GM12878 (cell line): Measurements from ENCODE around the gene NUP210. TPM values are rescaled to one million over a fixed set of nuclear protein-coding genes. Genes with fewer than 3 reads are reported as not detected.

Experiments
- ATAC-seq: fragments of 200-7000 bp; cut with Tn5 transposase; 3 replicates; pipeline ENCODE4 v1.9.1; 2020; ENCODE audit warnings: mild to moderate bottlenecking, moderate library complexity
- BruUV-seq: library from RNA; stranded (reverse); fragments of 400-500 nt; replicated peaks from 2 replicates; lab custom pipeline; 2021; lab: Mats Ljungman, UMichigan
- CTCF ChIA-PET: fragments of 300-600 bp; sonication (Branson Sonifier 250); formaldehyde crosslinking; extraction: SDS; loops from one replicate; lab custom pipeline; 2021; ENCODE audit warnings: inconsistent platforms; lab: Yijun Ruan, JAX
- POLR2A ChIA-PET: fragments of 350-600 bp; formaldehyde crosslinking; extraction: SDS; loops from one replicate; lab custom pipeline; 2021; ENCODE audit warnings: inconsistent platforms; lab: Charles Lee
- RAD21 ChIA-PET: fragments of 300-600 bp; sonication (Branson Sonifier 250); formaldehyde crosslinking; loops from one replicate; lab custom pipeline; 2023; ENCODE audit warnings: antibody characterized with exemption; ENCODE audit not compliant: unreplicated experiment; lab: Charles Lee
- SMC1A ChIA-PET: fragments of 300-600 bp; sonication (Branson Sonifier 250); formaldehyde crosslinking; loops from one replicate; lab custom pipeline; 2023; ENCODE audit not compliant: unreplicated experiment, uncharacterized antibody; lab: Charles Lee
- DNase-seq: peaks from one replicate; pipeline ENCODE4 v3.0.0-alpha.2; 2011; ENCODE audit warnings: low read depth, low spot score
- FAIRE-seq: peaks from 3 replicates; lab custom pipeline; 2011; peaks lifted over from hg19 to GRCh38; lab: Jason Lieb, UNC
- H2AFZ ChIP-seq: 2 replicates; pipeline ENCODE4 v1.6.0; 2011; ENCODE audit warnings: low read depth, low read length, control low read depth; ENCODE audit not compliant: control insufficient read depth
- H3K27ac ChIP-seq: 2 replicates; pipeline ENCODE4 v1.5.1; 2011; ENCODE audit warnings: control low read depth; ENCODE audit not compliant: control insufficient read depth, insufficient read depth
- H3K27me3 ChIP-seq, 2 experiments: replicated peaks in 1 of 2; 2 replicates each; pipeline versions ENCODE4 v1.6.0 to v1.6.1; 2011; ENCODE audit warnings: low read length in 1 of 2; ENCODE audit not compliant: control insufficient read depth in 2 of 2, insufficient read depth in 2 of 2
- H3K36me3 ChIP-seq, 2 experiments: 2 replicates each; pipeline ENCODE4 v1.5.1; 2011; ENCODE audit warnings: low read length in 1 of 2; ENCODE audit not compliant: control insufficient read depth in 2 of 2, insufficient read depth in 2 of 2
- H3K4me1 ChIP-seq: 2 replicates; pipeline ENCODE4 v1.6.1; 2011; ENCODE audit warnings: mild to moderate bottlenecking, low read length, moderate library complexity, mixed read lengths; ENCODE audit not compliant: control insufficient read depth, insufficient read depth
- H3K4me2 ChIP-seq: 2 replicates; pipeline ENCODE4 v1.6.0; 2011; ENCODE audit warnings: control low read depth; ENCODE audit not compliant: control insufficient read depth, insufficient read depth
- H3K4me3 ChIP-seq: fragments of 200-600 bp; sonication (generic); 2 replicates; pipeline ENCODE4 v1.5.1; 2016
- H3K79me2 ChIP-seq: 2 replicates; pipeline ENCODE4 v1.6.0; 2011; ENCODE audit warnings: low read length; ENCODE audit not compliant: control insufficient read depth, insufficient read depth
- H3K9ac ChIP-seq: 2 replicates; pipeline ENCODE4 v1.8.0; 2011; ENCODE audit warnings: low read length, control low read depth, mixed read lengths; ENCODE audit not compliant: control insufficient read depth, insufficient read depth
- H3K9me3 ChIP-seq: replicated peaks from 3 replicates; pipeline ENCODE4 v1.5.1; 2011; ENCODE audit warnings: mild to moderate bottlenecking, low read length; ENCODE audit not compliant: control insufficient read depth, insufficient read depth
- H4K20me1 ChIP-seq: 2 replicates; pipeline ENCODE4 v1.6.0; 2011; ENCODE audit not compliant: control insufficient read depth, insufficient read depth
- DPF2 ChIP-seq: fragments of 450-650 bp; IDR thresholded peaks from 2 replicates; pipeline ENCODE4 v1.6.1; 2017; ENCODE audit warnings: mild to moderate bottlenecking
- EP300 ChIP-seq, 2 experiments: fragments of 150-350 bp in 1 of 2; IDR thresholded peaks; 2 replicates each; pipeline ENCODE4 v1.6.1; 2011 to 2012; ENCODE audit warnings: low read depth in 2 of 2, low read length in 2 of 2, borderline replicate concordance in 1 of 2, improper control_type of control experiment in 1 of 2, inconsistent platforms in 1 of 2; ENCODE audit not compliant: control insufficient read depth in 1 of 2
- EZH2 ChIP-seq: IDR thresholded peaks from 2 replicates; pipeline ENCODE4 v1.6.1; 2012; ENCODE audit warnings: low read depth, mild to moderate bottlenecking, control low read depth, inconsistent platforms, low read length, borderline replicate concordance; ENCODE audit not compliant: control insufficient read depth
- IKZF2 ChIP-seq, 2 experiments: fragments of 450-650 bp; IDR thresholded peaks; 2 replicates each; pipeline ENCODE4 v1.6.1; 2017; ENCODE audit warnings: mild to moderate bottlenecking in 2 of 2, moderate library complexity in 2 of 2
- MEF2A ChIP-seq: IDR thresholded peaks from 2 replicates; pipeline ENCODE4 v1.6.1; 2011; ENCODE audit warnings: low read depth, mild to moderate bottlenecking, low read length, moderate library complexity; ENCODE audit not compliant: insufficient read depth
- MXI1 ChIP-seq: fragments of 150-350 bp; IDR thresholded peaks from 2 replicates; pipeline ENCODE4 v1.6.1; 2011; ENCODE audit warnings: low read depth, mild to moderate bottlenecking, inconsistent platforms, low read length, improper control_type of control experiment
- NFYB ChIP-seq: IDR thresholded peaks from 2 replicates; pipeline ENCODE4 v1.6.1; 2011; ENCODE audit warnings: low read depth, mild to moderate bottlenecking, low read length, improper control_type of control experiment, moderate library complexity; ENCODE audit not compliant: insufficient read depth
- RAD21 ChIP-seq: IDR thresholded peaks from 2 replicates; pipeline ENCODE4 v1.6.1; 2011; ENCODE audit warnings: mild to moderate bottlenecking, low read depth, low read length, moderate library complexity; ENCODE audit not compliant: insufficient read depth
- SIN3A ChIP-seq: IDR thresholded peaks from 2 replicates; pipeline ENCODE4 v1.6.1; 2012; ENCODE audit warnings: low read depth, low read length, improper control_type of control experiment
- SP1 ChIP-seq: IDR thresholded peaks from one replicate; pipeline ENCODE4 v1.6.1; 2011; ENCODE audit warnings: low read depth, low read length
- SREBF1 ChIP-seq: IDR thresholded peaks from 2 replicates; pipeline ENCODE4 v1.6.1; 2012; ENCODE audit warnings: mild to moderate bottlenecking, low read length
- ZZZ3 ChIP-seq: IDR thresholded peaks from 2 replicates; pipeline ENCODE4 v1.6.1; 2011; ENCODE audit warnings: low read depth; ENCODE audit not compliant: control insufficient read depth, insufficient read length
- in situ Hi-C: fragments of 300-500 bp; cut with MboI; formaldehyde crosslinking; loops from 9 replicates; pipeline ENCODE4 v1.14.3; 2018; ENCODE audit warnings: mixed read lengths
- intact Hi-C: fragments of 100-400 bp; cut with micrococcal nuclease; formaldehyde crosslinking; loops from one replicate; pipeline ENCODE4 v1.14.2; 2022; ENCODE audit not compliant: unreplicated experiment
- polyA plus RNA-seq, 11 experiments: library from polyadenylated mRNA; depleted of rRNA in 4 of 11; unstranded in 6 of 11; stranded (reverse) in 5 of 11; fragments of >200 nt; fragmentation: Nextera tagmentation in 4 of 11; fragmentation: Illumina TruSeq in 1 of 11; extraction: Ambion mirVana in 4 of 11; extraction: Trizol in 1 of 11; gene quantifications; 1 replicate in 1 of 11; 2 replicates in 10 of 11; pipeline versions ENCODE4 v1.2.1 to v1.2.3, GENCODE V29; 2011 to 2016; ENCODE audit warnings: inconsistent platforms in 2 of 11, missing spikeins in 2 of 11, low read depth in 1 of 11
- total RNA-seq, 4 experiments: library from RNA; depleted of rRNA in 3 of 4; stranded (reverse); fragments of >200 nt in 3 of 4; fragmentation: Illumina TruSeq in 1 of 4; extraction: Trizol in 1 of 4; gene quantifications; 2 replicates each; pipeline versions ENCODE4 v1.2.1 to v1.2.3, GENCODE V29; 2013 to 2021
- TF ChIP-seq, protein P1 (sequence below): IDR thresholded peaks from 2 replicates; pipeline ENCODE4 v1.6.1; 2011; ENCODE audit warnings: borderline replicate concordance, low read depth, mild to moderate bottlenecking, moderate library complexity, mixed read lengths, low read length; ENCODE audit not compliant: insufficient read depth; ENCODE audit errors: extremely low read length
- TF ChIP-seq, protein P2 (sequence below): IDR thresholded peaks from 2 replicates; pipeline ENCODE4 v1.6.1; 2012; ENCODE audit warnings: low read depth, low read length, improper control_type of control experiment
- TF ChIP-seq, protein P3 (sequence below): fragments of 450-650 bp; IDR thresholded peaks from 2 replicates; pipeline ENCODE4 v1.6.1; 2017; ENCODE audit warnings: mild to moderate bottlenecking, moderate library complexity
- TF ChIP-seq, protein P4 (sequence below): fragments of 150-350 bp; IDR thresholded peaks from 2 replicates; pipeline ENCODE4 v1.6.1; 2014; ENCODE audit warnings: mild to moderate bottlenecking, low read depth, low read length

The NUP210 gene
- total and polyA plus RNA-seq, 10 of the 15 experiments (the other 5 are each of a cell fraction or from before 2014, with no cell fraction given) = 2.9 to 150 (median 76.0) TPM

DNA sequence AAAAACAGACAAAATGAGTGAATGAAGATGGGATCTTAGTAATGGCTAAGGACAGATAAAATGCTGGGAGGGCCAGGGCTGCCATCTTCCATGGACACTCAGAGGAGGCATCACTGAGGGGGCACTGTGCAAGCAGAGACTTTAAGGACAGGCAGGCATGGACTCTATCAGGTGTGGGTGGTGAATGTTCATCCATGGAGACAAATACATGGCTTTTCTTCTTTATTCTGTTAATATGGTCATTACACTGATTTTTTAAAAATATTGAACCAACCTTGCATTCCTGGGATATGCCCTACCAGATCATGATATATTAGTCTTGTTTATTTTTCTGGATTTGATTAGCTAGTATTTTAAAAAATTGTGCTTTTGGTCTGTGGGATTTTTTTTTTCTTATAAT lies 12.2 kb downstream of the NUP210 start:
- TSS peak; percentile 35 for BruUV-seq
- ChIA-PET POLR2A (interaction anchor here (1.9 kb wide), 1 partner anchor 9 kb away, joined by 5 read pairs; no protein-coding TSS in a partner anchor), RAD21 (interaction anchor here (1.0 kb wide), 1 partner anchor 44 kb away, joined by 3 read pairs; no protein-coding TSS in a partner anchor), SMC1A (interaction anchor here (1.3 to 1.5 kb wide), 2 partner anchors 8 to 207 kb away, joined by 3 to 4 read pairs; no protein-coding TSS in a partner anchor), CTCF (interaction anchor here (0.8 to 5.2 kb wide), 3 partner anchors 10 to 45 kb away, joined by 3 to 34 read pairs (median 3); no protein-coding TSS in a partner anchor)
- peaks cover 70% of the 10 kb centered on the region for H3K79me2 ChIP-seq
- peaks cover 8% of the 10 kb centered on the region for H3K9me3 ChIP-seq
- H4K20me1 ChIP-seq = peaks cover 1% of the 10 kb centered on the region
- H3K9ac ChIP-seq = no peak overlapping the region
- H3K27me3 ChIP-seq = no peaks in the 10 kb centered on the region
- H3K4me2 ChIP-seq = no peak overlapping the region
- ATAC-seq = no peak
- in situ Hi-C loops (no loop called here), intact Hi-C loops (no loop called here)
- no peak overlapping the region for H3K27ac ChIP-seq
- FAIRE-seq = no peak
- no peak overlapping the region for H3K4me3 ChIP-seq
- H3K36me3 ChIP-seq = peaks cover 5% of the 10 kb centered on the region in 2 experiments; a peak in 3 of 4 replicates
- H3K4me1 ChIP-seq = no peaks in the 10 kb centered on the region
- no peak for DNase-seq
- H2AFZ ChIP-seq = no peak overlapping the region
- no peak for TF ChIP-seq EP300 (IDR thresholded peaks at IDR 0.05; ENCODE audit: borderline replicate concordance in 1 of 2, control insufficient read depth in 1 of 2, low read depth in 2 of 2, low read length in 2 of 2)
- TF ChIP-seq SREBF1 = no peak
- TF ChIP-seq MEF2A = no peak
- TF ChIP-seq SP1 = no peak
- TF ChIP-seq, protein P1, sequence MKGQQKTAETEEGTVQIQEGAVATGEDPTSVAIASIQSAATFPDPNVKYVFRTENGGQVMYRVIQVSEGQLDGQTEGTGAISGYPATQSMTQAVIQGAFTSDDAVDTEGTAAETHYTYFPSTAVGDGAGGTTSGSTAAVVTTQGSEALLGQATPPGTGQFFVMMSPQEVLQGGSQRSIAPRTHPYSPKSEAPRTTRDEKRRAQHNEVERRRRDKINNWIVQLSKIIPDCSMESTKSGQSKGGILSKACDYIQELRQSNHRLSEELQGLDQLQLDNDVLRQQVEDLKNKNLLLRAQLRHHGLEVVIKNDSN = no peak
- no peak for TF ChIP-seq MXI1
- TF ChIP-seq NFYB = no peak
- TF ChIP-seq RAD21 = no peak
- TF ChIP-seq SIN3A = no peak
- TF ChIP-seq DPF2 = no peak
- TF ChIP-seq, protein P2, sequence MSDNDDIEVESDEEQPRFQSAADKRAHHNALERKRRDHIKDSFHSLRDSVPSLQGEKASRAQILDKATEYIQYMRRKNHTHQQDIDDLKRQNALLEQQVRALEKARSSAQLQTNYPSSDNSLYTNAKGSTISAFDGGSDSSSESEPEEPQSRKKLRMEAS = no peak
- TF ChIP-seq ZZZ3 = no peak
- TF ChIP-seq, protein P3, sequence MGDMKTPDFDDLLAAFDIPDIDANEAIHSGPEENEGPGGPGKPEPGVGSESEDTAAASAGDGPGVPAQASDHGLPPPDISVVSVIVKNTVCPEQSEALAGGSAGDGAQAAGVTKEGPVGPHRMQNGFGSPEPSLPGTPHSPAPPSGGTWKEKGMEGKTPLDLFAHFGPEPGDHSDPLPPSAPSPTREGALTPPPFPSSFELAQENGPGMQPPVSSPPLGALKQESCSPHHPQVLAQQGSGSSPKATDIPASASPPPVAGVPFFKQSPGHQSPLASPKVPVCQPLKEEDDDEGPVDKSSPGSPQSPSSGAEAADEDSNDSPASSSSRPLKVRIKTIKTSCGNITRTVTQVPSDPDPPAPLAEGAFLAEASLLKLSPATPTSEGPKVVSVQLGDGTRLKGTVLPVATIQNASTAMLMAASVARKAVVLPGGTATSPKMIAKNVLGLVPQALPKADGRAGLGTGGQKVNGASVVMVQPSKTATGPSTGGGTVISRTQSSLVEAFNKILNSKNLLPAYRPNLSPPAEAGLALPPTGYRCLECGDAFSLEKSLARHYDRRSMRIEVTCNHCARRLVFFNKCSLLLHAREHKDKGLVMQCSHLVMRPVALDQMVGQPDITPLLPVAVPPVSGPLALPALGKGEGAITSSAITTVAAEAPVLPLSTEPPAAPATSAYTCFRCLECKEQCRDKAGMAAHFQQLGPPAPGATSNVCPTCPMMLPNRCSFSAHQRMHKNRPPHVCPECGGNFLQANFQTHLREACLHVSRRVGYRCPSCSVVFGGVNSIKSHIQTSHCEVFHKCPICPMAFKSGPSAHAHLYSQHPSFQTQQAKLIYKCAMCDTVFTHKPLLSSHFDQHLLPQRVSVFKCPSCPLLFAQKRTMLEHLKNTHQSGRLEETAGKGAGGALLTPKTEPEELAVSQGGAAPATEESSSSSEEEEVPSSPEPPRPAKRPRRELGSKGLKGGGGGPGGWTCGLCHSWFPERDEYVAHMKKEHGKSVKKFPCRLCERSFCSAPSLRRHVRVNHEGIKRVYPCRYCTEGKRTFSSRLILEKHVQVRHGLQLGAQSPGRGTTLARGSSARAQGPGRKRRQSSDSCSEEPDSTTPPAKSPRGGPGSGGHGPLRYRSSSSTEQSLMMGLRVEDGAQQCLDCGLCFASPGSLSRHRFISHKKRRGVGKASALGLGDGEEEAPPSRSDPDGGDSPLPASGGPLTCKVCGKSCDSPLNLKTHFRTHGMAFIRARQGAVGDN = no peak
- TF ChIP-seq, protein P4, sequence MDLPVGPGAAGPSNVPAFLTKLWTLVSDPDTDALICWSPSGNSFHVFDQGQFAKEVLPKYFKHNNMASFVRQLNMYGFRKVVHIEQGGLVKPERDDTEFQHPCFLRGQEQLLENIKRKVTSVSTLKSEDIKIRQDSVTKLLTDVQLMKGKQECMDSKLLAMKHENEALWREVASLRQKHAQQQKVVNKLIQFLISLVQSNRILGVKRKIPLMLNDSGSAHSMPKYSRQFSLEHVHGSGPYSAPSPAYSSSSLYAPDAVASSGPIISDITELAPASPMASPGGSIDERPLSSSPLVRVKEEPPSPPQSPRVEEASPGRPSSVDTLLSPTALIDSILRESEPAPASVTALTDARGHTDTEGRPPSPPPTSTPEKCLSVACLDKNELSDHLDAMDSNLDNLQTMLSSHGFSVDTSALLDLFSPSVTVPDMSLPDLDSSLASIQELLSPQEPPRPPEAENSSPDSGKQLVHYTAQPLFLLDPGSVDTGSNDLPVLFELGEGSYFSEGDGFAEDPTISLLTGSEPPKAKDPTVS = no peak
- no peak for TF ChIP-seq IKZF2 (IDR thresholded peaks at IDR 0.05)
- no peak for TF ChIP-seq EZH2
- TF ChIP-seq, all 136 proteins: peak for 0
